ENCODE data around the gene TPRN. TPM values are rescaled to one million over a fixed set of nuclear protein-coding genes. Genes with fewer than 3 reads are reported as not detected.
"Not testable (repeated sequence)": the region's sequence is repeated elsewhere in the genome, so short reads cannot be mapped to it uniquely, and the experiment has no call there.

TPRN gene
- total and polyA plus RNA-seq, 10 donors = 4.5 to 10.7 (median 7.2) TPM

DNA sequence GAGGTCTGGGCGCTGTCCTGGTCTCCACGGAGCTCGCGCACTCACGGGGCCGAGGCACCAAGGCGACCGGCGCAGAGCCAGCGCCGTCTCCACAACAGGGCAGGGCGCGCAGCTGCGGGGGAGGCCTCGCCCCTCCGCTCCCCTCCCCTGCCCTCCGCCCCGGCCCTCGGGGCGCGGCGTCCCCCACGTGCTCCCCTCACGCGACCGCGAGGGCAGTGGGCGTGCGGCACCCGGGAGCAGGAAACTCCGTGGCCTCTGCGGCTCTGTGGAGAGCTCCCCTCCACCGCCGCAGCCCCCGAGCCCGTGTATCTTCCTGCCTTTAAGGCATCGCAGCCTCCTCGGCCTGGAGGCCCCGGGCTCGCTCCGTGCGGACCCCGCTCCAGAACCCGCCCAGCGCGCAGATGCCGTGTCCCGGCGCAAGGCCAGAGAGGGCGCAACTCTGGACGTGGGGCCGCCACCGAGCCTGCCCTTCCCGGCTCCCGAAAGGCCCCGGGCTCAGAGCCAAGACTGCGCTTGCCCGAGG lies 39.8 kb upstream of the TPRN start:
- TF ChIP-seq POLR2AphosphoS5 (IDR thresholded peaks at IDR 0.05) (peak in 2 of 3 donors; percentile 30 to 33), POLR2A (IDR thresholded peaks at IDR 0.05) (peak in 1 of 3 donors; percentile 39)
- TF ChIP-seq, protein P1, sequence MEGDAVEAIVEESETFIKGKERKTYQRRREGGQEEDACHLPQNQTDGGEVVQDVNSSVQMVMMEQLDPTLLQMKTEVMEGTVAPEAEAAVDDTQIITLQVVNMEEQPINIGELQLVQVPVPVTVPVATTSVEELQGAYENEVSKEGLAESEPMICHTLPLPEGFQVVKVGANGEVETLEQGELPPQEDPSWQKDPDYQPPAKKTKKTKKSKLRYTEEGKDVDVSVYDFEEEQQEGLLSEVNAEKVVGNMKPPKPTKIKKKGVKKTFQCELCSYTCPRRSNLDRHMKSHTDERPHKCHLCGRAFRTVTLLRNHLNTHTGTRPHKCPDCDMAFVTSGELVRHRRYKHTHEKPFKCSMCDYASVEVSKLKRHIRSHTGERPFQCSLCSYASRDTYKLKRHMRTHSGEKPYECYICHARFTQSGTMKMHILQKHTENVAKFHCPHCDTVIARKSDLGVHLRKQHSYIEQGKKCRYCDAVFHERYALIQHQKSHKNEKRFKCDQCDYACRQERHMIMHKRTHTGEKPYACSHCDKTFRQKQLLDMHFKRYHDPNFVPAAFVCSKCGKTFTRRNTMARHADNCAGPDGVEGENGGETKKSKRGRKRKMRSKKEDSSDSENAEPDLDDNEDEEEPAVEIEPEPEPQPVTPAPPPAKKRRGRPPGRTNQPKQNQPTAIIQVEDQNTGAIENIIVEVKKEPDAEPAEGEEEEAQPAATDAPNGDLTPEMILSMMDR (IDR thresholded peaks at IDR 0.05 in 8 of 11, conservative IDR thresholded peaks at IDR 0.05 in 3 of 11) = peak in 1 of 11 experiments; percentile 10
- H3K27me3 ChIP-seq (replicated peaks in 1 of 7) = peaks cover 0 to 6% (median 0%) of the 10 kb centered on the region in 7 donors
- peak overlapping the region; percentile 92 to 99 (median 96) for H3K27ac ChIP-seq
- WGBS, 5 donors = 0 to 1% (median 0%) methylated on average over 10 to 58 of the region's 58 CpGs
- intact Hi-C loops (cut with DNase I; ENCODE audit: low total_unique reads) = no loop called here
- DNase-seq = no peak
- H3K36me3 ChIP-seq = peaks cover 0 to 24% (median 18%) of the 10 kb centered on the region in 6 donors
- H3K9me3 ChIP-seq = no peaks in the 10 kb centered on the region
- peak overlapping the region; percentile 64 to 94 (median 80) for H3K4me3 ChIP-seq
- H3K4me1 ChIP-seq = peaks cover 30 to 86% (median 72%) of the 10 kb centered on the region in 6 donors

DNA sequence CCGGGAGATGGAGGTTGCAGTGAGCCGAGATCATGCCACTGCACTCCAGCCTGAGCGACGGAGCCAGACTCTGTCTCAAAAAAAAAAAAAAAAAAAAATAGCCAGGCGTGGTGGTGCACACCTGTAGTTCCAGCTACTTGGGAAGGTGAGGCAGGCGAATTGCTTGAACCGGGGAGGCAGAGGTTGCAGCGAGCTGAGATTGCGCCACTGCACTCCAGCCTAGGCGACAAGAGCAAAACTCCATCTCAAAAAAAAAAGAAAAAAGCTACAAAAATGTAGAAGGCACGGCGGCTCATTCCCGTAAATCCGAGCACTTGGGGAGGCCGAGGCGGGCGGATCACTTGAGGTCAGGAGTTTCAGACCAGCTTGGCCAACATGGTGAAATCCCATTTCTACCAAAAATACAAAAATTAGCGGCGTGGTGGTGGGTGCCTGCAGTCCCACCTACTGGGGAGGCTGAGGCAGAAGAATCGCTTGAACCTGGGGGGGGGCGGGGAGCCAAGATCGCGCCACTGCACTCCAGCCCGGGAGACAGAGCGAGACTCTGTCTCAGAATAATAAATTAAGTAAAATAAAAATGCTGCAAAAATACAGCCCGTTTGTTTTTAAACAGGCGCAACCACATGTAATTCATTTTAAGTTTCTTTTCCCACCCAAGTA lies 39.1 kb upstream of the TPRN start:
- 53 to 58% (median 54%) methylated on average over 24 to 27 of the region's 27 CpGs for WGBS, 5 donors
- DNase-seq; intact Hi-C loops (cut with DNase I; ENCODE audit: low total_unique reads); H3K9me3 ChIP-seq: not testable (repeated sequence)
- peak overlapping the region; percentile 64 to 94 (median 80) for H3K4me3 ChIP-seq
- peaks cover 0 to 24% (median 18%) of the 10 kb centered on the region in 6 donors for H3K36me3 ChIP-seq
- peaks cover 0 to 13% (median 2%) of the 10 kb centered on the region in 7 donors for H3K27me3 ChIP-seq (replicated peaks in 1 of 7)
- H3K4me1 ChIP-seq = peaks cover 30 to 90% (median 79%) of the 10 kb centered on the region in 6 donors
- peak overlapping the region; percentile 92 to 99 (median 96) for H3K27ac ChIP-seq

DNA sequence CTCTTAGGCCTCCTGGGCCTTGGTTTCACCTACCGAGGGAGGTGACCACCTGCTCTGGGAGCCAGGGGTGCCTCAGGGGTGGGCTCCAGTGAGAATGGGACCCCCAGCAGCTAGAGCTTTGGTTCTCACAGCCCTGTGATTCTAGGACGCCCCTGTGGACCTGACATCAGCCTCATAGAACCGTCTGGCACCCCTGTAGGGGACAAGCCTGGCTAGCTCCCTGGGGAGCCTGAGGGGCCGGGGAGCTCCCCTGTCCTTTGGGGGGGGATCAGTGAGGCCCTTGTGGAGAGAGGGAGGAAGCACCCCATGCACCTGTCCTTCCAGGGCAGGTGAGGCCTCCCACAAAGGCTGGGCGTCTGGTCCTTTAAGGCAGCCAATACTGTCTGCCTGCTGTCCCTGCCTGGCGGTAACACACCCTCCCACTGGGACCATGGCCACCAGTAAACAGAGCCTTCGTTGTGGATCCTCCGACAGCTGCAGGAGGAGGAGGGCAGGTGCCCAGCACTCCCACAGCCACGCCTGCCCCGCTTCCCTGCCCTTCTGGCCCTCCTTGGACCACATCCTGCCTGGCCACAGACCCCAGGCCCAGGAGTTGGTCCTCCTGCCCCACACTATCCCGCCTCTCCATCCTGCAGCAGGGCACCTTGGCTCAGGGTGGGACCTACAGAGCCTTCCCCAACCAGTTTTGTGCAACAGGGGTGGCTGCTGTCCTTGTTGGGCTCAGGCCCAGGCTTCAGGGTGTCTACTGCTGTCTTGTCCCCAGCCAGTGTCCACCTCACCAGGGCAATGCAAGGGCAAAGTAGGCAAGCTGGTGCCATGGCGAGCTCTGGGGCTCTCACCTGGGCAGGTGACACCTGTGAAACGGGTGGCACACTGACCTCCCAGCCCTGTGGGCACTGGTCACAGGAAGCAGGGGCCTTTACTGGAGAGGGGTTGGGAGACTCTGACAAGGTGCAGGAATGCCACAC lies 37.5 kb upstream of the TPRN start:
- H3K27ac ChIP-seq = no peak overlapping the region

DNA sequence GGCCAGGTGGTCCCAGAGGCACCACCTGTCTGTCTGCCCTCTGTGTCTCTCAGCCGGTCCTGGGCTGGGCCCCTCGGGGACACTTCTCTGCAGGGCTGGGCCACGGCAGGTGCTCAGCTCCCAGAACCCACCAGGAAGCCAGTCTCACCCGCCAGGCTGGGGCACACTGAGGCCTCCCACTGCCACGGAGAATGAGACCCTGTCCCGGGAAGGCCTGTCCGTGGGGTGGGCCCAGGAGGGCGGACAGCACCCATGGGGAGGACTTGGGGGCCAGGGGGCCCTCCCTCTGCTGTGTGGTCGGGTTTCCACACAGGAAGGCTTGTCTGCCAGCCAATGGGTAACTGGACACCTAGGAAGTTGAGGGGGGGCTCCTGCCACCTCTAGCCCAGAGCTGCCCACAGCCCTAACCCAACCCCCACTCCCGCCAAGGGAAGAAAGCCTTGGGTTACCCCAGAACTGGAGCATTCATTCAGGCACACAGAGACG lies 36.4 kb upstream of the TPRN start:
- TF ChIP-seq POLR2AphosphoS5 (IDR thresholded peaks at IDR 0.05) (no peak), POLR2A (IDR thresholded peaks at IDR 0.05) (no peak)
- TF ChIP-seq, protein P1 (IDR thresholded peaks at IDR 0.05 in 8 of 11, conservative IDR thresholded peaks at IDR 0.05 in 3 of 11) = no peak
- WGBS, 5 donors = 24 to 40% (median 37%) methylated on average over 2 to 11 of the region's 11 CpGs
- DNase-seq = no peak
- Histone ChIP-seq H3K36me3 (peaks cover 0 to 3% (median under 1%) of the 10 kb centered on the region in 6 donors), H3K4me3 (peak overlapping the region in 4 of 8 donors; percentile 7 to 55 (median 17)), H3K27ac (peak overlapping the region in 3 of 8 donors; percentile 49 to 75 (median 58)), H3K27me3 (replicated peaks in 1 of 7) (peaks cover 0 to 40% (median 20%) of the 10 kb centered on the region in 7 donors), H3K9me3 (no peaks in the 10 kb centered on the region), H3K4me1 (peaks cover 20 to 71% (median 59%) of the 10 kb centered on the region in 6 donors)
- intact Hi-C loops (cut with DNase I; ENCODE audit: low total_unique reads) = no loop called here

More for the DNA sequence above, 37.5 kb upstream of the TPRN start:
- TF ChIP-seq POLR2AphosphoS5 (IDR thresholded peaks at IDR 0.05) (no peak), POLR2A (IDR thresholded peaks at IDR 0.05) (no peak)
- TF ChIP-seq, protein P1 (IDR thresholded peaks at IDR 0.05 in 8 of 11, conservative IDR thresholded peaks at IDR 0.05 in 3 of 11) = no peak
- no peak for DNase-seq
- WGBS, 5 donors = 81 to 88% (median 83%) methylated on average over 8 to 13 of the region's 13 CpGs
- peaks cover 0 to 14% (median 10%) of the 10 kb centered on the region in 6 donors for H3K36me3 ChIP-seq
- H3K9me3 ChIP-seq = no peaks in the 10 kb centered on the region
- intact Hi-C loops (cut with DNase I; ENCODE audit: low total_unique reads) = no loop called here
- H3K4me3 ChIP-seq = no peak overlapping the region
- peaks cover 0 to 29% (median 14%) of the 10 kb centered on the region in 7 donors for H3K27me3 ChIP-seq (replicated peaks in 1 of 7)
- H3K4me1 ChIP-seq = peaks cover 30 to 82% (median 70%) of the 10 kb centered on the region in 6 donors
